RCC 7860 (cell line): ENCODE measurements around the gene YWHAQ.
"Not testable (repeated sequence)": the region's sequence is repeated elsewhere in the genome, so short reads cannot be mapped to it uniquely, and the experiment has no call there.

Experiments
- DNase-seq: peaks from one replicate; pipeline ENCODE4 v3.0.0-alpha.2; 2015; ENCODE audit warnings: low spot score
- FAIRE-seq: peaks from 2 replicates; lab custom pipeline; 2012; peaks lifted over from hg19 to GRCh38; lab: Jason Lieb, UNC

Gene YWHAQ

DNA sequence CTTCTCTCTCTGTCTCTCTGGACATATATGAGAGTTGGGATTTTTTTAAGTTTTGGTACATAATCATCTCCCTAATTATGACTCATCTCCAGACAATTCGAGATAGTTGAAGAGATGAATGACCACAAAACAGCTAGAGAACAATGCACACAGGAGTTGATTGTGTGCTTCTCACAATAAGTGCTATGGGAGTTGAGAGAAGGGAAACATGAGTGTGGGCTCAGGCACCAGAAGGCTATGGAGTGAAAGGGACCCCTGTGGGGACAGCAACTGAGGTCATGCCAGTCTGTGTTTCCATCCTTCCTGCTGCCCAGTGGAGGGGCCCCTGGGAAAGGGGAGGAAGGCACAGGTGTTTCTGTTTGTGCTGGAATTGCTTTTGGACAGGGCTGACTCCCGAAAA, 6.5 kb upstream of the YWHAQ start:
- FAIRE-seq = peak; percentile 58
- DNase-seq = peak; percentile 73

- DNase-seq = no peak
- no peak for FAIRE-seq
These were observed 3.3 kb upstream of the YWHAQ start for GRCh38 chr2:9634133-9634532.

DNA sequence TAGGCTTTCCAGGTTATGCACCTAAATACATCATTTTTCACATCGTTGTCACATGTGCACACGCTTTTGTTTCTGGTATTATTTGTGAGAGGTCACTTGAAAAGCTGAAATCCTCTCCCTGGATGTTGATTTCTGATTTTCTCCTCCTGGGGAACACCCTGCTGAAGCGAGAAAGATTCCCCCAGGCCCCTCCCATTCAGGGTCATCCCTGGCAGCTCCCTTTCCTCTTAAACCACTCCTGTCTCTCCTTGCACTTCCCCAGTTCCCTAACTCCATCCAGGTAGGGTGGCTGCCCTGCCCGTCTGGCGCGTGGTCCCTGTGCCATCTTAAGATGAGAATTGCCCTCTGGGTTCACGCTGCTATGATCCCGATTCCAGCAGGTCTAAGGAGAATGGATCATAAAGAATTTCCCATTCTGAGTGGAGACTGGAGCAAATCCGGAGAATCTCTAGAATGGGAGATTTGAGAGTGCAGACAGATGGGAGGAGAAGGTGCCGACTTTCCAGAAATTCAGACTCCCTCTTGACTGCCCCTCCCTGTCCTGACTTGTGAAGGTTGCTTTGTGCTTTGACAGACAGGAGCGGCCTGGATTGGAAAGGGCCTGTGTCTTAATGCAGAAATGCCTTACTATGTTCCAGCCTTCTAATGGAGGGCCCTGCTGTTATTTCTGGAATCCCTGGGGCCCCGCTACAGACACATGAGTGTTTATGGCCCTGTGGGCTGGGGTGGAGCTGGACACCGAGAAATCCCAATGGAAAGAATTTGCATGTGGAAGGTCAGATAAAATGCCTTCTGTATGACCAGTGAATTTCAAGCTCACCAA, 1.3 kb upstream of the YWHAQ start:
- no peak for FAIRE-seq
- DNase-seq = no peak

GRCh38 chr2:9631553-9631819, 689 bp upstream of the YWHAQ start:
- FAIRE-seq = no peak

GRCh38 chr2:9630117-9630735, 571 bp downstream of the YWHAQ start:
- FAIRE-seq (no peak), DNase-seq (peak; percentile 51)

More at GRCh38 chr2:9631553-9631819, 689 bp upstream of the YWHAQ start:
- no peak for DNase-seq

DNA sequence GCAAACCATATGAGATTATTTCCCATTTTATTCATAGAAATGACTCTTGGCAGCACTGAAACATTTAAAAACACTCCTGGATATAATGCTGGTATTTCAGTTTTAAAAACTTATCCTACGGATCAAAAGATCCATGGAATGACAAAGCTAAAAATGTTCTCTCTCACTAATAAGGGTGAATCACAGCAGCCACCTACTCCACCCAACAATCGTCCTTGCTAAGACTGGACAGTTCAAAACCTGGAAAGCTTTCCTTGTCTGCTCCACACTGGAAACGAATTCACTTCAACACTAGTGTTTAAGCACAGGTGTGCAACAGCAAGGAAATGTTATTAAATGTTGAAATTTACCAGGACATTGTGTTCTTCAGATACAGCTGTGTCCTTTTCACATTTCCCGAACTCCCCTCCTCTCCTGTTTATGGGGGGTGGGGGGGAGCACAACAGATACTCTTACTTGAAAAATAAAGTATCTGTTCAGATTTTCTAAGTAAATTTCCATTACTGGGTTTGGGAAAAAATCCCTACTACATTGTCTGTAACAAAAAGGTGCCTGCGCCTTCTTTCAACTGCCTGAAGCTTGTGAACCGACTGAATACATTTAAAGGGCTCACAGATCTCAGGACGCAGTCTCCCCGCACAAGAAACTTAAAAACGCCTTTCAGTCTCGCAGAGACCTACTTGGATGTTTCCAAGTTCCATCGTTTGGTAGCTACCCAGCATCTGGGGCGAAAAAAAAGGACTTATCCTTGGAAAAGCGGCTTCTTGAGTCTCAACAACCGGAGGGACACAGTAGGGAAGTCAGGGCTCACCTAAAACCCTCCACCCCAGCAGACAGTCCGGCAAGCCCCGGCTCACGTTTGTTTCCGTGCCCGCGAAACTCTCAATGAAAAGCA, 1.3 kb downstream of the YWHAQ start:
- FAIRE-seq (peak; percentile 51), DNase-seq (peak; percentile 34)

DNA sequence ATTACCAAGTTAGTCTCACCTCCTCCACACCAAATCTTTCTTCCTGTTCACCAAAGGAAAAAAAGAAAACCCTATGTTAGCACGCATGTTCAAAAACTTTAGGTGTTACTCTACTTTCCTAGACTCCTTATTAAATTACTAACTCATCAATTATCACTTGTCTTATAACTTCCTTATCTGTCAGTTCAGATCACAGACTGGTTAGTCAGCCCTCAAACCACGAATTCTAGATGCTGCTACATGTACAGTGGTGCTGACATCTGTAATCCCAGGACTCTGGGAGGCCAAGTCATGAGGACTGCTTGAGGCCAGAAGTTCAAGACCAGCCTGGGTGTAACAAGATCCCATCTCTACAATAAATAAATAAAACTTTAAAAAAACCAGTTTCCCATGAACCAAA, 3.5 kb downstream of the YWHAQ start:
- FAIRE-seq = no peak
- DNase-seq = peak; percentile 22

DNA sequence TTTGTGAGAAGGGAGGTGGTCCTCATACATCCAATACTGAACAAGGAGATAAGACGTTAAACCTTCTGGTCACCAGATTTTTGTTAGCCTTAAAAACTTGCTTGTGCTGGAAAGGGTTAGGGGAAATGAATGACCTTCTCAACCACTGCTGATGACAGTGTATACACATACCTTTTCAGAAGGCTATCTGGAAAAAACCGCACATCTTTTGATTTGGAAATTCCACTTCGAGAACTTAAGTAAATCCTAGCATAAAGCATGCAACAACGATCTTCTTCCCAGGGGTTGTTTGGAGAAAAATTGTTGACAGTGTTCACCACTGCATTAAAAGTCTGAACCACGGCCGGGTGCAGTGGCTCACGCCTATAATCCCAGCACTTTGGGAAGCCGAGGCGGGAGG, 7.6 kb downstream of the YWHAQ start:
- DNase-seq = no peak
- FAIRE-seq = no peak

GRCh38 chr2:9621655-9622054, 9.1 kb downstream of the YWHAQ start:
- not testable (repeated sequence) for DNase-seq, FAIRE-seq

DNA sequence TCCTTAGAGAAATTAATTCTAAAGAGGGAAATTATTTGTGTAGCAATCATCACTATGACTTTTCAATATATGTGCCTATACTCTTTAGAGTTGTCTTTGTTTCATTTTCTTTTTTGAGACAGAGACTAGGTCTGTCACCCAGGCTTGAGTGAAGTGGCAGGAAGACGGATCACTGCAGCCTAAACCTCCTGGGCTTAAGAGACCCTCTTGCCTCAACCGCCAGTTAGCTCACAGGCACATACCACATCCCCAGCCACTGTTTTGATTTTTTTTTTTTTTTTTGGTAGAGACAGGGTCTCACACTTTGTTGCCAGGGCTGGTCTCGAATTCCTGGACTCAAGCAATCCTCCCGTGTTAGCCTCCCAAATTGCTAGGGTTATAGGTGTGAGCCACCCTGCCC, 12.4 kb downstream of the YWHAQ start:
- DNase-seq (no peak), FAIRE-seq (no peak)

- DNase-seq (no peak), FAIRE-seq (no peak)
These were observed 13.0 kb downstream of the YWHAQ start for GRCh38 chr2:9617749-9618148.

- DNase-seq (no peak), FAIRE-seq (no peak)
These were observed 13.5 kb downstream of the YWHAQ start for GRCh38 chr2:9617296-9617695.

DNA sequence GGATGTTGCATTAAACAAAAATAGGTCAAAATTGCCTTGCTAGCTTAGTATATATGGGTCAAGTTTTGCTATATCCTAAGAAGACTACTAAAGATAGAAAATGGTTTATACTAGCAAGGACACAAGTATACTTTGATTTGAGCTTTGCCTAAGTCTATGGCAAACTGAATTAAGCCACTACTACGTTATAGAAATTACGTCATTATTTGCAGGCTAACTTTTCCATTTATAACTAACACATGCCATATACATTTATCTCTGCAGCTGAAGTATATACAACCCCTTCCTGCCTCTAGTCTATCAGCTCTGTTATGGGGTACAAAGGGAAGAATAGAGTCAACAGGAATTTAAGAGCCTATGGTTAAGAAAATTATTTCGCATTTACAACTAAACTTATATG, 16.2 kb downstream of the YWHAQ start:
- no peak for FAIRE-seq

DNA sequence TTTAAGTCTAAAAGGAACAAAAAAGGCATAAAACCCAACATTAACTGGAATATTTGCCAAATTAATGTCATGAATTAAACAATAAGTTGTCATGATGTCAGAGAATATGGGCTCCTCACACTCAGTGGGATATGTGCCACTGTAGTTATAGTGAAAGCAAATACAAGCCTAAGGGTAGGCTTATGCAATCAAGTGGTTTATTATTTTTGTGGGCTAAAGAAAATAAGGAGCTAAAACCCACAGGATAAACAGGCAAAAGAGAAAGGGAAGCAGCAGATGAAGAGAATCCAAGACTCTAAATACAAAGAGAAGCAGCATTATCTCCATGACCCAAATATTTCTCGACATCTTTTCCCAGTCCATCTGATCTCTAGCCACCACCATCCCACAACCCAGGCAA, 17.5 kb downstream of the YWHAQ start:
- FAIRE-seq (no peak), DNase-seq (no peak)

More for the DNA sequence above, 16.2 kb downstream of the YWHAQ start:
- no peak for DNase-seq

- not testable (repeated sequence) for FAIRE-seq, DNase-seq
These were observed 19.3 kb downstream of the YWHAQ start for GRCh38 chr2:9611549-9611912.

- no peak for FAIRE-seq
- DNase-seq = no peak
These were observed 19.8 kb downstream of the YWHAQ start for GRCh38 chr2:9610781-9611548.

DNA sequence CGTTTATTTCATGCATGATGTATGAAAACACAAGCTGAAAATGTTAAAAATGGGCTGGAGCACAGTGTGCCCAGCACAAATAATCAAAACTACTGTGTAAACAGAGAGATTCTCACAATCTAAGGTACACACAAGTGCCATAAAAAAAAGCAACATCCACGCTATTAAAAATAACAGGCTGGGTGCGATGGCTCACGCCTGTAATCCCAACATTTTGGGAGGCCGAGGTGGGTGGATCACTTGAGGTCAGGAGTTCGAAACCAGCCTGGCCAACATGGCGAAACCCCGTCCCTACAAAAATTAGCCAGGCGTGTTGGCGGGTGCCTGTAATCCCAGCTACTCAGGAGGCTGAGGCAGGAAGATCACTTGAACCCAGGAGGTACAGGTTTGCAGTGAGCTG, 22.3 kb downstream of the YWHAQ start:
- FAIRE-seq, DNase-seq: not testable (repeated sequence)

- FAIRE-seq = no peak
- DNase-seq = no peak
These were observed 28.4 kb downstream of the YWHAQ start for GRCh38 chr2:9602412-9602811.

DNA sequence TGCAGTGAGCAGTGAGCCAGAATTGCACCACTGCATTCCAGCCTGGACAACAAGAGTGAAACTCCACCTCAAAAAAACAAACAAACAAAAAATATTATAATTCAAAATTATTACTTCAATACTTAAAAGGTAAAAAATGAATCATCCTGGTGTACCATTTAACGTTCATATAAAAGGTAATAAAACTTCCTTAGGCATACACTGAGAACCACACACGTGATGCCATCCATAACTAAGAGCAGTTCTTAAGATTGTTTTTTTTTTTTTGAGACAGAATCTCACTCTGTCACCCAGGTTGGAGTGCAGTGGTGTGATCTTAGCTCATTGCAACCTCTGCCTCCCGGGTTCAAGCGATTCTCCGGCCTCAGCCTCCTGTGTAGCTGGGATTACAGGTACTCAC, 29.4 kb downstream of the YWHAQ start:
- FAIRE-seq (no peak), DNase-seq (no peak)

DNA sequence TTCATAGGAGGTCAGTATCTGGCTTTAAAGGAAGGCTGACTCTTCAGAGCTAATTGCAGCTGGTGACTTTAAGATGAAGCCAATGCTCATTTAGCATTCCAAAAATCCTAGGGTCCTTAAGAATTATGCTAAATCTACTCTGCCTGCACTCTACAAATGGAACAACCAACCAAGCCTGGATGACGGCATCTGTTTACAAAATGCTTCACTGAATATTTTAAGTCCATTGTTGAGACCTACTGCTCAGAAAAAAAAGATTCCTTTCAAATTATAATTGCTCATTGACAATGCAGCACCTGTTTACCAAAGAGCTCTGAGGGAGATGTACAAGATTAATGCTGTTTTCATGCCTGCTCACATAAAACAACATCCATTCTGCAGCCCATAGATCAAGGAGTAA, 31.4 kb downstream of the YWHAQ start:
- DNase-seq = no peak
- no peak for FAIRE-seq
